HG02981 (cell line): ENCODE data around the gene ZNF669.
"Not testable (repeated sequence)": the region's sequence is repeated elsewhere in the genome, so short reads cannot be mapped to it uniquely, and the experiment has no call there.

Experiments used
- ATAC-seq: cut with Tn5 transposase; IDR thresholded peaks from one replicate; pipeline ENCODE4 v1.9.1; 2021; ENCODE audit warnings: mild to moderate bottlenecking, moderate library complexity; ENCODE audit not compliant: unreplicated experiment

ZNF669 gene

DNA sequence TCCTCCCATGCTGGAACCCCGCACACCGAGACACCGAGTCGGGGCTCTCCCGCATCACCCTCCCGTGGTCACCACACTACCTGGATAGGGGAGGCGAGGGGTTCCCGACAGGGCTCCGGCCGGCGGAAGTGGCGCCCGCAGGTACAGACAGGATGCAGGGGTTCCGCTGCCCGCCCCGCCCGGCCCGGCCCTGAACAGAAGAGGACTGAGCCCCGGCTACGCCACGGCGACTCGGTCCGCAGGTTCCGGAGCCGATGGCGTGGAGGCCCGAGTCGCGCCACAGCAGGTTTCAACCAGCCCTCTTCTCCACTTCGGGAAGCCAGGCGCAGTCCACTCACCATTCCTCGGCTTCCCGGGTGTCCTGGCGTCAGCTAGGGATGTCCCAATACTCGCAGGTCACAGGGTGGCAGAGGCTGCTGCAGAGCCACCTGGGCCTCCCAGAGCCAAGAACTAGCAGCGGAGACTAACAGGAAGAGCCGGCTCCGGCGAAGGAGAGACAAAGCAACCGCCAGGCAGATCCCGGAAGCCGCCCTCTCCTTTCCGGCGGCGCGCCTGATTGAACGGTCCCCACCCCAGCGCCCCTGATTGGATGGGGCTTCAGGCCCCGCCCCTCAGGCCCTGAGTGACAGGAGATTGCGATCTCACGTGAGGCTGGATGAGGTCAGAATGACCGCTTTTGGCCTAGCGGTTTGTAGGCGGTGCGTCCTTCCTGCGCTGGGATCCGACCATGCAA lies at the start of gene ZNF669:
Gene ZNF669 (minus strand): TSS at position 498 of the 733 bp plus-strand sequence. CDS start 157 bp downstream, at position 341.
- peak; percentile 100 for ATAC-seq

DNA sequence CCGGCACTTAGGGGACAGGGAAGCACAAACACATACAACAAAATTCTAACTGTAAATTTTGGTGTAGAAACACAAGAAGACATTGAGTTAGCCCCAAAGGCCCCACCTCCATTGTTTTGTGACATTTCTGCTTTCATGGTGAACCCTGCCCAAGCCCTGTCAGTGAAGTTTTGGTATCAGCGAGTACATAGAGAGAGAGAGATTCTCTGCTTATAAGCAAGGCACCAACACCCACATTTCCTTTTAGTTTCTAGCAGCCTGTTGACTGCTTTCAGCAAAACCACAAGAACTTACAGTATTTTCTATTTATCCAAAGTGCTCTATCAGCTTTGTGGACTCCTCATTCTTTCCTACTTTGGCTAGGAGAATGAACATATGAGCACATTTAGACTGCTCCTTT lies 43.6 kb upstream of the ZNF669 start:
- ATAC-seq: no peak

DNA sequence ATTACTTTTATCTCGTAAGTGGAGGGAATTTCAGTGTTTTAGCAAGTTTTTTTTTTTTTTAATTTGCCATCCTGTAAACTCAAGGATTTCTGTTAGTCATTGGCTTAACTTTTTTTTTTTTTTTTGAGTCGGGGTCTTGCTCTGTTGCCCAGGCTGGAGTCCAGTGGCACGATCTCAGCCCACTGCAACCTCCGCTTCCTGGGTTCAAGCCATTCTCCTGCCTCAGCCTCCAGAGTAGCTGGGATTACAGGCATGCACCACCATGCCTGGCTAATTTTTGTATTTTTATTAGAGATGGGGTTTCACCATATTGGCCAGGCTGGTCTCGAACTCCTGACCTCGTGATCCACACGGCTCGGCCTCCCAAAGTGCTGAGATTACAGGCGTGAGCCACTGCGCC lies 43.0 kb upstream of the ZNF669 start:
- not testable (repeated sequence) for ATAC-seq

DNA sequence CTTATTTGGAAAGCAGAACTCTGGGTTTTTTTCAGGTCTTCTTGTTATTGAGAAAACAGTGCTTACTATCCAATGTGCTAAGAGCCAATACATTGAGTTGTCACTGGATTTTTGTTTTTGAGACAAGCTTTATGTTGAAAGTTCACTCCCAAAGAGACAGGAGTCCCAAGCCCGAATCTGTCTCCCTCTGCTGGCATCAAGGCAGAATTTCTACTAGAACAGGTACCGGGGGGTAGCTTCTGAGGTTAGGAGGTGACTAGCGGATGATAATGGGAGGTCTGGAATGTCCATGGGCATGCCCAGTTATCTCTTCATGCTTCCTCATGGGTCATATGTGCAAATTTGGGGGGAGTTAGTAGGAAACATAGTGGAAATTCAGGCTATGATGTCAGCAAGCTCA lies 42.5 kb upstream of the ZNF669 start:
- no peak for ATAC-seq

DNA sequence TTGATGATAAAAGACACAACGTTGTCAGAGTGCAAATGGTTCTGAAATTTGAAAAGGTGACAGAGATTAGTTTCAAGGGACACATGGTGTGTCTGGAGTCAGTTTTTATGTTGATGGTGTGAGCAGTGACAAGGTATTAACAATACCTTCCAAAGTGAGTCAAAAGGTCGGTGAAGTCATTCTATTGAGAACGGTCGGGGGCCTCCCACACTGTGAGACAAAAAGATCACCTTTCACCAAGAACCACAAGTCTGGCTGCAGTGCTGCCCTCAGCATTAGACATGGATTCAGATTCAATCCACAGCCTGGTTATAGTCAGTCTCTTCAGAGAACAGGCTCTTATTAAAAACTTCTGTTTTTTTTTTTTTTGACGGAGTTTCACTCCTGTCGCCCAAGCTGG lies 41.1 kb upstream of the ZNF669 start:
- no peak for ATAC-seq

DNA sequence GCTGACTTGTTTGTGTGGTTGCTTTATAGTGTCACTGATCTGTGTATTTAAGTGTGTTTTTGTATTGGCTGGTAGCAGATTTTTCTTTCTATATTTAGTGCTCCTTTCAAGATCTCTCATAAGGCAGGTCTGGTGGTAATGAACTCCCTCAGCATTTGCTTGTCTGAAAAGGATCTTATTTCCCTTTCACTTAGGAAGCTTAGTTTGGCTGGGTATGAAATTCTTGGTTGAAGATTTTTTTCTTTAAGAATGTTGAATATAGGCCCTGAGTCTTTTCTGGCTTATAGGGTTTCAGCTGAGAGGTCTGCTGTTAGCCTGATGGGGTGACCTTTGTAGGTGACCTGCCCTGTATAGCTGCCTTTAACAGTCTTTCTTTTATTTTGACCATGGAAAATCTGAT lies 35.4 kb upstream of the ZNF669 start:
- not testable (repeated sequence) for ATAC-seq

DNA sequence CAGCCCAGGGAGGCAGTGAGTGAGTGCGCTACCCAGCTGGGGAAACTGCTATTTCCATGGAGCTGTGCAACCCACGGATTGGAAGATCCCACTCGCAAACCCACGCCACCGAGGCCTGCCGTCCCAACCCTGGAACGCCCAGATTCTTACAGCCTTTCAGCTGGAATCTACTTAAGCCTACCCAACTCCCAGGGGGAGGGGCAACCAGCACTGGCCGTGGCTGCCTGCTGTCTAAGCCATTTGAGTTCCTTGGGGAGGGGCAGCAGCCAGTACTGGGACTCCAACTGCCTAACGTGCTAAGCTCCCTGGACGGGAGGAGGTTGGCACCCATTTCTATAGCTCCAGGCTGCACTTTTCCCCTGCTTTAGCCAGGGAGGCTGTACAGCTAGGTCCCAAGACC lies 27.1 kb upstream of the ZNF669 start:
- no peak for ATAC-seq

DNA sequence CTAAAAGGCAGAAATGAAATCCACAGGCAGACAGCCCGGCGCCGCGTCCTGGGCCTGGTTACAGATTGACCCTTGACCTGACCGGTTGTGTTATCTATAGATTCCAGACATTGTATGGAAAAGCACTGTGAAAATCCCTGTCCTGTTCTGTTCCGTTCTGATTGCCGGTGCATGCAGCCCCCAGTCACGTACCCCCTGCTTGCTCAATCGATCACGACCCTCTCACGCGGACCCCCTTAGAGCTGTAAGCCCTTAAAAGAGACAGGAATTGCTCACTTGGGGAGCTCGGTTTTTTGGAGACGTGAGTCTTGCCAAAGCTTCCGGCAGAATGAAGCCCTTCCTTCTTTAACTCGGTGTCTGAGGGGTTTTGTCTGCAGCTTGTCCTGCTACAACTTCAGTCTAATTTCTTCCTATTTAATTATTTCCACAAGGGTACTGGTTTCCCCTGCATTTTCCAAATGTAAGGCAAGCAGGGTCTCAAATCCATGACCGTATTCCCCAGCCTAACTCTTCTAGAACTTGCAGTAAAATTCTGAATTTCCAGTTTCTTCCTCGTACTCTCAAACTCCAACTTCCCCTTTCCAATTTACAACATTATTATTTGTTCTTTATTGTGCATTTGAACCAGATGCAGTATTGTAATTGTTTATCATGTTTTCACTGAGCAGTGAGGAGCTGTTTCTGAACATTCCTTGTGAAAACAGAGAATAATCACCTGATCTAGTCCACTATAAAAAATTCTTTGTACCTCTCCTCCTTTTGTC lies 23.5 kb upstream of the ZNF669 start:
- not testable (repeated sequence) for ATAC-seq

DNA sequence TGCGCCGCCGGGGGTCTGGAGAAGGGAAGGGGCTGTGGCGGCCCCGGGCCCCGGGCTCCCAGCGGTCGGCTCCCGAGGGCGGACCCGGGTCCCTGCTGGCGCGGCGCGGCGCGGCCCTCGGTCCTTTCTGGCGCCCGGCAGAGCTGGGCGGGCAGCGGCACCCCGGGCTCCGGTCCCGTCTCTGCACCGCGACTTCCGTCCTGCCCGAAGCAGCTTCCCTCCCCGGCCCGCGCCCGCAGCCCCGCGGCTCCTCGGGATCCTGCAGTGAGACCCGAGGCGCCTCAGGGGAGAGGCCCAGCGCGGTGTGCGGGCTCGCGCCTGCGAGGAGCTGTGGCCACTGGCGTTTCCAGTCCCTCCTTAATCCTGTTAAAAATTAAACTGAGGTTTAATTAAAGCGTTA lies 22.4 kb upstream of the ZNF669 start:
- ATAC-seq: peak; percentile 49

DNA sequence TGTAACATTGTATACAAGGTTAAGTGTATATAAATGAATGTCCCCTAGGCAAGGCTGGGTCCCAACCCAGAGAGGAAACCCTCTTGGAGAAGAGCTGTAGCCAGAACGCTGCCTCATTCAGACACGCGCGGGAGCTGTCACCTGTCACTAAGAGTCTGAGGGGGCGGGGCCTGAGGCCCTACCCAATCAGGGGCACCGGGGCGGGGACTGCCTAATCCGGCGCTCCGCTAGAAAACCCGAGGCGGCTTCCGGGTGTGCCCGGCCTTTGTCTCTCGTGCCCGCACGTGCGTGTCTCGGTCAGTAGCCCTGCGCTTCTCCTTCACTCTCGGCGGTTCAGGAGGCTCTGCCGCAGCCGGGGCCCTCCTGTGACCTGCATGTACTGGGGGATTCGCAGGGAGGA lies 22.0 kb upstream of the ZNF669 start:
- peak; percentile 99 for ATAC-seq

DNA sequence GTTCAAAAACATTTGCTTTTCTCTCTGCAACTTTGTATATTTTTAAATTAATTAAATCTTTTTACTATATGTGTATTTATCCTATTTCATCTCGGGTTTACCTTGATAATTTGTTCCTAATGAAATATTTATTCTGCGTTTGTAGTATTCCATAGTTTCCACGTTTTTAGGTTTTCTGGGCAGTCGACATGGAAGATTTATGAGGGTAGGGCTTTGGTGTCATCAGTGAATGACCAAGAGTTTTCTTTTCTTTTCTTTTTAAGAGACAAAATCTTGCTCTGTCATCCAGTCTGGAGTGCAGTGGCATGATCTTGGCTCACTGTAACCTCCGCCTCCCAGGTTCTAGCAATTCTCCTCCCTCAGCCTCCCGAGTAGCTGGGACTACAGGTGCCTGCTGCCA lies 17.2 kb upstream of the ZNF669 start:
- no peak for ATAC-seq

DNA sequence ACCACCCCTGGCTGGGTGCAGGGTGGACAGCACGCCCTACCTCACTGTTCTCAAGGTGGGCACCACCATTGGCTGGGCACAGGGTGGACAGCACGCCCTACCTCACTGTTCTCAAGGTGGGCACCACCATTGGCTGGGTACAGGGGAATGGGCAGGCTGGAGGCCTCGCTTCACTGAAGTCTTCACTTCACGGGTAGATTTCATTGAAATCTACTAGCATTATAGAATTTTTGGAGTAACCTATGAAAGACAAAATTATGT lies 16.2 kb upstream of the ZNF669 start:
- not testable (repeated sequence) for ATAC-seq

DNA sequence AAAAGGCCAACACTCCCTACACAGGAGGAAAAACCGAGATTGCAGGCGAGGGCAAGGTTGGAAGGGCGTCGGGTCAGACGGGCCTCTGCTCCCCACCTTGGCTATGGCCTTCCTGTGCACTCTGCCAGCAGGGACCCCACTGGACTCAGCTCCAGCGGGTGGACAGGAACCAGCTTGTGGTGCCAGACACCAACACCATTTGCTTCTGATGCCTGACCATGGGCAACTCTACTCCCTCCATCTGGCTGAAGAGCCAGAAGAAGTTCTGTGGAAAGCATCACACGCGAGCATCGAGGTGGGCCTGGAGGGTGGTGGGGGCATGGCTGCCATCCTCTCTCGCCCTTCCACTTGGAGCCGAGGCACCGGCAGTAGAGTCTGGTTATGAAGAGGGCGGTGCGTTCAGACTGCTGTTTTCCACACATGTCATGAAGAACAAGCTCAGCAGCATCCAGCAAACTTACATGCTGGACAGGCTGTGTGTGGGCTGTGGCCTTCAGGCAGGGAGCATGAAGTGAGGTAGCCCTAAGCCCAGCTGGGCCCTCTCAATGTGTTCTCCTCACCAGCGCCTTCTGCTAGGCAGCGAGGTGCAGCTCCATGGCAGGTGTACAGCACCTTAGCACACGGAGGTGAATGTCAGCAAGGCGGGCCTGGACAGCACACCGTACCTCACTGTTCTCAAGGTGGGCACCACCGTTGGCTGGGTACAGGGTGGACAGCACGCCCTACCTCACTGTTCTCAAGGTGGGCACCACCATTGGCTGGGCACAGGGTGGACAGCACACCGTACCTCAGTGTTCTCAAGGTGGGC lies 15.6 kb upstream of the ZNF669 start:
- no peak for ATAC-seq

DNA sequence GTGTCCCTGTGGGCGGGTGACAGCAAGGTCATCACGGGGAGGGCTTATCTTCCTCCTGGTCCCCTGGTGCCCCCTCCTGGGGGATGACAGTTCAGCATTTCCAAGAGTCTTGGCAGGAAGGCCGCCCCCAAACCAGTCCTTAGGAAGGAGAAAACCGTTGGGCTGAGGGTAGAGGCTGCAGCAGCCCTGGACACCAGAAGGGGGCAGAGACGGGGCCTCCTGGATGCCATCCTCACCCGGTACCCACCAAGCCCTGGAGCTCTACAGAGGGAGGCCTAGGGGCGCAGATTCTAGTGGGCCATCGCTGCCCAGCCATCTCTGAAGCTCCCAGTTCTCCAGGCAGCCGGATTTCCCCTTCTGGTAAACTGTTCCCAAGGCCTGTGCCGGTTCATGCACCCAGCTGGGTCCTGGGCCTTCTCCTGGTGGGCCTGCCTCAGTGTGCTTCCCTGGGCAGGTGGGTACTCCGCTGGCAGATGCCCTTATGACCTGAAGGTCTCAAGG lies 14.8 kb upstream of the ZNF669 start:
- ATAC-seq: no peak

DNA sequence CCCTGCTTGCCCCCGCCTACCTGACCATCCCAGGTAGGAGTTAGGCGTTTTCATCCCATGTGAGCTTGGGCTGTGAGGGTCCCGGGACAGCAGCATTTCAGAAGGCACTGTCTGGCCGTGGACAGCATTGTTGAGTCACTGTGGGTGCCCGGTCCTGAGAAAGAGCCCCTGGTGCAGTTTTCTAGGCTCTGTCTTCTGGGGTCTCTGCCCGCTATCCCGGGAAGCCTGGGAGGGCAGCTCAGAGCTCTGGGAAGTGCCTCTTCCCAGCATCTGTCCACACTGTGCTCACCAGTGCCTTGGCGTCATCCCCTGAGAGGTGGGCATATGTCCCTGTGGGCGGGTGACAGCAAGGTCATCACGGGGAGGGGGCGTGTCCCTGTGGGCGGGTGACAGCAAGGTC lies 11.4 kb upstream of the ZNF669 start:
- no peak for ATAC-seq

DNA sequence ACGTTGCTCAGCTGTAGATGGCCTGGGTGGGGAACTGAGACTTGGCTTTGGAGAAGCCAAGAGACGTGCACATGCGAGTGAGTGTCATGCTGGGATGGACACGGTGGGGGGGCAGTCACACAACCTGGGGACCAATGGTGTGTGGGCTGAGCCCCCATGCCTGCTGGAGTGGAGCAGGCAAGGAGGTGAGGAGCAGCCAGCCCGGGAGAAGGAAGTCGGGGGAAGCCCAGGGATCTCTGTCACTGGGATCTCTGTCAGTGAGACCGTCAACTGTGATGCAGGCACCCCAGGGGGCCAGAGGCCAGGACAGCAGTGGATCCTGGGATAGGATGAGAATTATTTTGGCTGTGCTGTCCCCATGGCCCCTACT lies 11.0 kb upstream of the ZNF669 start:
- no peak for ATAC-seq

DNA sequence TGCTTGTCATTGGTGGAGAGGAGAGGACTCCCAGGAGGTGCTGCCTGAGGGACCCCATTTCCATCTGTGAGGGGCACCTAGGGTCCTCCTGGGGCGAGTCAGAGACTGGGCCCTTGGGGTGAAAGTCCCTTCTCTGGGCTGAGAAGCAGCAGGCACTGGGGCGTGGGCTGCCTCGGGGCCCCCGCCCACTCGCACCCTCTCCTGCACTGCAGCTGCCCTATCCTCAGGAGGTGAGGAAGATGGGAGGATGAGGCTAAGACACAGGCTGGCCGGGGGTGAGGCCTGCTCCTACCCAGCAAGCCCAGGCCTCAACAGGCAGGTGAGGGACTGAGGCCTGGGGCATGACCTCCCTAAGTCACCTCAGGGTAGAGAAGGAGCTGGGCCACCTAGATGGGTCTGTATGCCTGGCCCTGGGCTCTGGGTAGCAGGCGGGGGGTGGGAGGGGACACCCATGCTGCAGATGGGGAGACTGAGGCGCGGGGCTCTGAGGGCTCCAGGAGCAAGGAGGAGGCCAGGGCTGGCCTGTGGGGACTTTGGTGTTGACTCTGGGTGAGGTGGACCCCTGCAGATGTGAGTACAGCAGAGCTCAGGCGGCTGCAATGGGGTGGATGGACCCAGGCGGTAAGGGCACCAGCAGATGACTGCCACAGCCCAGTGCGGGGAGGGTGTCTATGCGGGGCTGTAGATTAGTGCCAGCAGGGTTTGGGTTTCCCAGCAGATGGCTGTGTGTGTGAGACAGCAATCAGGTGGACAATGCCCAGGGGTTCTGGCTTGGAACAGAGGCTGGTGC lies 10.4 kb upstream of the ZNF669 start:
- ATAC-seq: no peak

DNA sequence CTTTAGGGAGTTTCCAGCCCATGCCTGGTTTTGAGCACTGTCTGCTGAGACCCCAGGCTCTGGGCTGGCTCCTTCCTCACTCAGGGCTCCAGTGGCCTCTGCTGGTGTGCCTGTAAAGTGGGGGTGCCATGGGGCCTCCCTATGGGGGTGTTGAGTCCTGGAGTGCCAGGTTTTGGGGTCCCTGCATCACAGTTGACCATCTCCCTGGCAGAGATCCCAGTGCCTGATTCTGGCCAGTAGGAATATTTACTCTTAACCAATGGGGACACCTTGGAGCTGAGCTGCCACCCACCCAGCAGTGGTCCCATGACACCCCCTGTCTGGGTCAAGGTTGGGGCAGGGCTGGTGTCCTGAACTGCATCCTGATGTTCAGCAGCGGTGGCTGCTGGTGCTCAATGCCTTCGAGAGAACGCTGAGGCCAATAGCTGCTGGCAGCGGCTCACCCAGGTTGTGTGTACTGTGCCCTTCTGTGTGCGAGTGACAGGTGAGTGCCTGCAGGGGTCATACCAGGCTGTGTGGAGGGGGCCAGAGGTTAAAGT lies 9.6 kb upstream of the ZNF669 start:
- no peak for ATAC-seq

DNA sequence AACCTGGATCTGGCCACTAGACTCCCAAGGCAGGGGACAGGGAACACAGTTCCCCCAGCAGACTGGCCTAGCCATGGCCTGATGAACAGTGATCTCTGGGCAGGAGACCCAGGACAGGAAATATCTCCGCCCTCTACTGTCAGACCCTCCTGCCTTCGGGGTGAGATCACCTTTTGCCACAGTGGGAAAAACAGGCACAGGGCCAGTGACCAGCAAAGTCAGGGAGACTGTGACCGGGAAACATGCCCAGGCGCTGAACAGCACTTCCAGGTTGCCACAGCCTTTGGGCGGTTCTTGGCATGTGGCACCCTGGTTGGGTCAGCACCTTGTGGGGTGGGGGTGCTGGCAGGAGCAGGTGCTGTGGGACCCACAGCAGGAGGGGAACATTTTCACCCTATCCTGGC lies 8.9 kb upstream of the ZNF669 start:
- ATAC-seq: no peak

DNA sequence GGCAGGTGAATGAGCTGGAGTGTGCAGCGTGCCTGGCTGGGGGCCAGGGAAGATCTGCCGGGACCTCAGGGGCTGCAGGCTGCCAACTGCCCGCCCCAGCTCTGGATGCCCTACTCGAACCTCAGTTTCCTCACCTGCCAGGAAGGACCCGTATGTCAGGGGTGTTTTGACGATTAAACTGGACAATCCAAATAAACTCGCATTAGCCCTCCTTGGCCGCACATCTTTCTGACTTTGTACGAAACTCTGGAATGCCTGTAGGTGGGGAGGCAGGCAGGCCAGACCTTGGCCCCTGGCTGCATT lies 8.3 kb upstream of the ZNF669 start:
- no peak for ATAC-seq
